ENCODE data around the gene NACC2. TPM values are rescaled to one million over a fixed set of nuclear protein-coding genes. Genes with fewer than 3 reads are reported as not detected.

Gene NACC2
- total RNA-seq, 4 donors from 2014 or later = 15.0 to 35.2 (median 20.7) TPM

- no peak for TF ChIP-seq CTCF (IDR thresholded peaks at IDR 0.05; ENCODE audit: low read depth)
These were observed 107.2 kb downstream of the NACC2 start for GRCh38 chr9:135987838-135988404.

- TF ChIP-seq CTCF (IDR thresholded peaks at IDR 0.05; ENCODE audit: low read depth) = no peak
These were observed 108.5 kb downstream of the NACC2 start for GRCh38 chr9:135986605-135987004.

GRCh38 chr9:135985889-135986288 lies 109.2 kb downstream of the NACC2 start:
- no peak for TF ChIP-seq CTCF (IDR thresholded peaks at IDR 0.05; ENCODE audit: low read depth)

- no peak for TF ChIP-seq CTCF (IDR thresholded peaks at IDR 0.05; ENCODE audit: low read depth)
These were observed 109.7 kb downstream of the NACC2 start for GRCh38 chr9:135985459-135985774.

GRCh38 chr9:135984072-135984710 lies 110.9 kb downstream of the NACC2 start:
- TF ChIP-seq CTCF (IDR thresholded peaks at IDR 0.05; ENCODE audit: low read depth) = no peak

- no peak for TF ChIP-seq CTCF (IDR thresholded peaks at IDR 0.05; ENCODE audit: low read depth)
These were observed 111.6 kb downstream of the NACC2 start for GRCh38 chr9:135983208-135984071.

GRCh38 chr9:135982499-135983207 lies 112.4 kb downstream of the NACC2 start:
- TF ChIP-seq CTCF (IDR thresholded peaks at IDR 0.05; ENCODE audit: low read depth) = no peak
